GM23338 (cell line): ENCODE data around the gene CFAP97. TPM values are rescaled to one million over a fixed set of nuclear protein-coding genes. Genes with fewer than 3 reads are reported as not detected.

Experiments used
- ATAC-seq: fragments of 200-7000 bp; cut with Tn5 transposase; 3 replicates; pipeline ENCODE4 v1.9.1; 2020
- DNase-seq: peaks from one replicate; pipeline ENCODE4 v3.0.0-alpha.2; 2015; ENCODE audit warnings: low spot score
- H2AFZ ChIP-seq: fragments of 200-600 bp; sonication (generic); 2 replicates; pipeline ENCODE4 v1.8.0; 2016; ENCODE audit warnings: antibody characterized with exemption, mild to moderate bottlenecking, moderate library complexity
- H3F3A ChIP-seq: fragments of 200-600 bp; sonication (generic); replicated peaks from 2 replicates; pipeline ENCODE4 v1.8.0; 2017; ENCODE audit warnings: antibody characterized with exemption, mixed run types, low read depth
- H3K27ac ChIP-seq: fragments of 200-600 bp; sonication (generic); 2 replicates; pipeline ENCODE4 v1.6.1; 2016; ENCODE audit warnings: low read depth
- H3K27me3 ChIP-seq: fragments of 200-600 bp; sonication (generic); 2 replicates; pipeline ENCODE4 v1.8.0; 2016; ENCODE audit warnings: mild to moderate bottlenecking, mixed run types, moderate library complexity; ENCODE audit not compliant: insufficient read depth
- H3K36me3 ChIP-seq: fragments of 200-600 bp; sonication (generic); 2 replicates; pipeline ENCODE4 v1.8.0; 2016; ENCODE audit warnings: mild to moderate bottlenecking; ENCODE audit not compliant: insufficient read depth
- H3K4me1 ChIP-seq: fragments of 200-600 bp; sonication (generic); 2 replicates; pipeline ENCODE4 v1.8.0; 2016; ENCODE audit warnings: mild to moderate bottlenecking, moderate library complexity; ENCODE audit not compliant: insufficient read depth
- H3K4me2 ChIP-seq: fragments of 200-600 bp; sonication (generic); 2 replicates; pipeline ENCODE4 v1.7.1; 2017; ENCODE audit warnings: mixed run types
- H3K4me3 ChIP-seq: fragments of 200-600 bp; sonication (generic); 2 replicates; pipeline ENCODE4 v1.6.1; 2016; ENCODE audit warnings: mixed run types
- H3K79me2 ChIP-seq: fragments of 200-600 bp; sonication (generic); replicated peaks from 2 replicates; pipeline ENCODE4 v1.8.0; 2017; ENCODE audit warnings: mild to moderate bottlenecking; ENCODE audit not compliant: insufficient read depth
- H3K9me2 ChIP-seq: fragments of 200-600 bp; sonication (generic); 2 replicates; pipeline ENCODE4 v1.8.0; 2017; ENCODE audit not compliant: insufficient read depth
- H4K20me1 ChIP-seq: fragments of 200-600 bp; sonication (generic); replicated peaks from 2 replicates; pipeline ENCODE4 v1.8.0; 2017; ENCODE audit warnings: mild to moderate bottlenecking; ENCODE audit not compliant: insufficient read depth
- H3K27ac Mint-ChIP-seq: 2 replicates; pipeline ENCODE4 v1.8.0; 2020; ENCODE audit warnings: inconsistent platforms, mild to moderate bottlenecking, moderate library complexity, mixed read lengths
- H3K27me3 Mint-ChIP-seq: 3 replicates; pipeline ENCODE4 v1.8.0; 2022; ENCODE audit warnings: low read depth, mild to moderate bottlenecking, moderate library complexity, mixed read lengths, inconsistent platforms; ENCODE audit not compliant: insufficient read depth, poor library complexity
- H3K36me3 Mint-ChIP-seq: 3 replicates; pipeline ENCODE4 v1.8.0; 2021; ENCODE audit warnings: low read depth, mild to moderate bottlenecking, inconsistent platforms, moderate library complexity, mixed read lengths
- H3K4me1 Mint-ChIP-seq: 3 replicates; pipeline ENCODE4 v1.8.0; 2020; ENCODE audit warnings: mild to moderate bottlenecking, inconsistent platforms, mixed read lengths
- H3K4me3 Mint-ChIP-seq: 3 replicates; pipeline ENCODE4 v1.8.0; 2021; ENCODE audit warnings: moderate library complexity, mild to moderate bottlenecking, inconsistent platforms, mixed read lengths
- H3K9me3 Mint-ChIP-seq: 3 replicates; pipeline ENCODE4 v1.8.0; 2020; ENCODE audit warnings: moderate library complexity, mild to moderate bottlenecking, inconsistent platforms, mixed read lengths
- EZH2phosphoT487 ChIP-seq: fragments of 200-600 bp; sonication (generic); IDR thresholded peaks from one replicate; pipeline ENCODE4 v1.8.1; 2018; ENCODE audit warnings: antibody characterized with exemption; ENCODE audit not compliant: unreplicated experiment
- NANOG ChIP-seq: IDR thresholded peaks from 2 replicates; pipeline ENCODE4 v1.6.1; 2016; ENCODE audit warnings: antibody characterized with exemption, borderline replicate concordance
- POLR2AphosphoS5 ChIP-seq: IDR thresholded peaks from 2 replicates; pipeline ENCODE4 v1.6.1; 2016; ENCODE audit warnings: antibody characterized with exemption, low read depth
- STAT1 ChIP-seq: IDR thresholded peaks from one replicate; pipeline ENCODE4 v1.6.1; 2016; ENCODE audit warnings: antibody characterized with exemption; ENCODE audit not compliant: unreplicated experiment
- ZNF462 ChIP-seq: fragments of 250-450 bp; sonication (Bioruptor Pico); IDR thresholded peaks from 2 replicates; pipeline ENCODE4 v1.5.0; 2020; ENCODE audit warnings: mild to moderate bottlenecking, moderate library complexity
- polyA plus RNA-seq: library from polyadenylated mRNA; unstranded; fragments of >200 nt; fragmentation: Nextera tagmentation; extraction: Ambion mirVana; gene quantifications from 2 replicates; pipeline ENCODE4 v1.2.1, GENCODE V29; 2016
- total RNA-seq: library from RNA; depleted of rRNA; stranded (reverse); fragments of >200 nt; shearing (Covaris generic); gene quantifications from 2 replicates; pipeline ENCODE4 v1.2.3, GENCODE V29; 2014

The CFAP97 gene
- total and polyA plus RNA-seq, 2 experiments from 2014 or later: 37.7 to 73.3 TPM

DNA sequence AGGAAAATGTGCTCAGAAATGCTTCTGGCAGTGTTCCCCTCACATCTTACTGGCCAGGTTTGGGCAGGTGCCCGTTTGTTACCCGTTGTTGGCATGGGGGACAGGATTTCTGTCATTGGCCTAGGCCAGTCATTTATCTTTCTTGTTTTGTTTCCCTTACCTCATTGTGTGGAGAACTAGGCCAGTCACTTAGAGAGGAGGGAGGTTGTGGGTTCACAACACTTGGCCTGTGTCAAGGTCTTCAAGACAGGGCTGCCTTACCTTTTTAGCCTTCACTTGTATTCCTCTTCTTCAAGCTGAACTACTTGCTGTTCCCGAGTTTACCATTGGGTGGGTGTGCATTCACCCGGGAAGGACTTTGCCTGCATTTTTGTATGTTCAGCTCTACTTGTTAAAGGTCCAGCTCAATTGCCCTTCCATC is 23.3 kb upstream of the CFAP97 start (continued):
- no peak for TF ChIP-seq ZNF462 (CRISPR knock-in tag)

DNA sequence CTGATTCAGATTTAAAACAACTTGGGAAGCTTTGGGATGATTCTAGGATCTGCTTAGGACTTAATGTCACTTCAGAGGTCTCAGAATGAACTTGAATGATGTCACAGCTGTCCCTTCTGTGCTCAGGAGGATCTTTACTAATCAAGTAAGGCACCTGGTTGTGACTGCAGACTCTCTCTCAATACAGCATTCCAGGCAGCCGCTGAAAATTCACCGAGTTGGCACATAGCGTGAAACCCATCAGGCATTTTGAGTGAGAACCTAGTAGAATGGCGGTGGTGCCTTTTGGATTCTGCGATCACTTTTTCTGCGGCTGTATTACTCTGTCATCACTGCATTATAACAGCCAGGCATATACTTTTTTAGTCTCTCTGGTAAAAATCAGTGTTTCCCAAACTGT is 22.1 kb upstream of the CFAP97 start:
- no peak overlapping the region for H3K27ac Mint-ChIP-seq
- no peak overlapping the region for H3K4me2 ChIP-seq
- H4K20me1 ChIP-seq: no peaks in the 10 kb centered on the region; the same call in 1 of the 2 replicates
- no peak for DNase-seq
- H3K27me3 Mint-ChIP-seq: no peaks in the 10 kb centered on the region
- peaks cover 73% of the 10 kb centered on the region for H3K79me2 ChIP-seq
- no peaks in the 10 kb centered on the region for H3K9me2 ChIP-seq
- 0 out of 2 replicates have a peak, but pooled peaks cover 6% of the 10 kb centered on the region for H3F3A ChIP-seq
- no peak overlapping the region for H2AFZ ChIP-seq
- no peaks in the 10 kb centered on the region for H3K36me3 ChIP-seq
- peak overlapping the region; percentile 12; the same call in 1 of the 2 replicates for H3K27ac ChIP-seq
- no peaks in the 10 kb centered on the region for H3K27me3 ChIP-seq
- no peaks in the 10 kb centered on the region; the same call in 2 of the 3 replicates for H3K9me3 Mint-ChIP-seq
- TF ChIP-seq NANOG (no peak), EZH2phosphoT487 (no peak), ZNF462 (CRISPR knock-in tag) (no peak), STAT1 (no peak), POLR2AphosphoS5 (no peak)
- H3K36me3 Mint-ChIP-seq: no peaks in the 10 kb centered on the region; the same call in 2 of the 3 replicates
- H3K4me1 ChIP-seq: no peaks in the 10 kb centered on the region
- no peak for ATAC-seq
- H3K4me3 Mint-ChIP-seq: no peak overlapping the region
- H3K4me1 Mint-ChIP-seq: peaks cover 5% of the 10 kb centered on the region
- H3K4me3 ChIP-seq: no peak overlapping the region
